ENCODE results near the gene MUS81. TPM values are rescaled to one million over a fixed set of nuclear protein-coding genes. Genes with fewer than 3 reads are reported as not detected.
A peak's percentile ranks its signal among the peaks of the same experiment; 100 is the strongest.

The MUS81 gene
- total and polyA plus RNA-seq, 2 of the 13 experiments (the other 11 are each of a cell fraction or from before 2014, with no cell fraction given): 25.6 to 30.2 TPM

DNA sequence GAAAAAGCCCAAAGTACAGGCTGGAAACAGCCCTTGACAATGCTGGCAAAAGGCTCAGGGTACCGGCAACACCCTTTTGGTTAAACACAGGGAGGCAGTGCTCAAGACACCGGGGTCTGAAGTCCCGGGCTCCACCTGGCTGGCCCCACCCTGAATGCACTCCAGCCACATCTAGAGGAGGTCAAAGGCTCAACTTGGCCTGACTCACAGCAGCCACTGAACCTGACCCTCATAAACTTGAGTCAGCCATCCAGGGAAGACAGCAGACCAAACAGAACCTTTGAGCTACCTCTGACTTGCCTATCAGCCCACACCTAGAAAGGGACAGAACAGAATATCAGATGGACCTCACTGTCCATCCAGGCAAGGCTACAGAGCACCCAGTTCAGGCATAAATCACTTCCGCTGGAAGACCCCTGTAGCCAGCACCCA lies 6.1 kb upstream of the MUS81 start (continued):
- TF ChIP-seq, protein P1, sequence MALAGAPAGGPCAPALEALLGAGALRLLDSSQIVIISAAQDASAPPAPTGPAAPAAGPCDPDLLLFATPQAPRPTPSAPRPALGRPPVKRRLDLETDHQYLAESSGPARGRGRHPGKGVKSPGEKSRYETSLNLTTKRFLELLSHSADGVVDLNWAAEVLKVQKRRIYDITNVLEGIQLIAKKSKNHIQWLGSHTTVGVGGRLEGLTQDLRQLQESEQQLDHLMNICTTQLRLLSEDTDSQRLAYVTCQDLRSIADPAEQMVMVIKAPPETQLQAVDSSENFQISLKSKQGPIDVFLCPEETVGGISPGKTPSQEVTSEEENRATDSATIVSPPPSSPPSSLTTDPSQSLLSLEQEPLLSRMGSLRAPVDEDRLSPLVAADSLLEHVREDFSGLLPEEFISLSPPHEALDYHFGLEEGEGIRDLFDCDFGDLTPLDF (CRISPR knock-in tag; IDR thresholded peaks at IDR 0.05): no peak
- TF ChIP-seq ZMYM3 (CRISPR knock-in tag; IDR thresholded peaks at IDR 0.05) (no peak), RXRB (CRISPR knock-in tag; IDR thresholded peaks at IDR 0.05; ENCODE audit: borderline replicate concordance) (peak; percentile 85), ZNF7 (CRISPR knock-in tag; IDR thresholded peaks at IDR 0.05) (no peak), HOXA7 (CRISPR knock-in tag; IDR thresholded peaks at IDR 0.05) (no peak), NCOA2 (CRISPR knock-in tag; IDR thresholded peaks at IDR 0.05) (no peak), SAP130 (CRISPR knock-in tag; IDR thresholded peaks at IDR 0.05; ENCODE audit: low read depth) (peak; percentile 66), RARA (CRISPR knock-in tag; IDR thresholded peaks at IDR 0.05) (peak; percentile 98), CC2D1A (CRISPR knock-in tag; IDR thresholded peaks at IDR 0.05) (no peak), NFKBIZ (CRISPR knock-in tag; IDR thresholded peaks at IDR 0.05) (no peak), NR2F2 (IDR thresholded peaks at IDR 0.05; ENCODE audit: borderline replicate concordance, low read depth) (peak; percentile 69), JUNB (CRISPR knock-in tag; IDR thresholded peaks at IDR 0.05; ENCODE audit: borderline replicate concordance) (no peak), ZNF251 (CRISPR knock-in tag; IDR thresholded peaks at IDR 0.05) (no peak), NFKB2 (CRISPR knock-in tag; IDR thresholded peaks at IDR 0.05; ENCODE audit: borderline replicate concordance) (no peak), ZFP36L2 (CRISPR knock-in tag; IDR thresholded peaks at IDR 0.05) (no peak), ZNF776 (CRISPR knock-in tag; IDR thresholded peaks at IDR 0.05) (no peak), MAF1 (CRISPR knock-in tag; IDR thresholded peaks at IDR 0.05; ENCODE audit: borderline replicate concordance) (no peak)
- TF ChIP-seq, protein P2, sequence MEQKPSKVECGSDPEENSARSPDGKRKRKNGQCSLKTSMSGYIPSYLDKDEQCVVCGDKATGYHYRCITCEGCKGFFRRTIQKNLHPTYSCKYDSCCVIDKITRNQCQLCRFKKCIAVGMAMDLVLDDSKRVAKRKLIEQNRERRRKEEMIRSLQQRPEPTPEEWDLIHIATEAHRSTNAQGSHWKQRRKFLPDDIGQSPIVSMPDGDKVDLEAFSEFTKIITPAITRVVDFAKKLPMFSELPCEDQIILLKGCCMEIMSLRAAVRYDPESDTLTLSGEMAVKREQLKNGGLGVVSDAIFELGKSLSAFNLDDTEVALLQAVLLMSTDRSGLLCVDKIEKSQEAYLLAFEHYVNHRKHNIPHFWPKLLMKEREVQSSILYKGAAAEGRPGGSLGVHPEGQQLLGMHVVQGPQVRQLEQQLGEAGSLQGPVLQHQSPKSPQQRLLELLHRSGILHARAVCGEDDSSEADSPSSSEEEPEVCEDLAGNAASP (CRISPR knock-in tag; IDR thresholded peaks at IDR 0.05; ENCODE audit: borderline replicate concordance): peak; percentile 60; the same call in 1 of the 2 replicates
- TF ChIP-seq, protein P3, sequence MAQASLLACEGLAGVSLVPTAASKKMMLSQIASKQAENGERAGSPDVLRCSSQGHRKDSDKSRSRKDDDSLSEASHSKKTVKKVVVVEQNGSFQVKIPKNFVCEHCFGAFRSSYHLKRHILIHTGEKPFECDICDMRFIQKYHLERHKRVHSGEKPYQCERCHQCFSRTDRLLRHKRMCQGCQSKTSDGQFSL (CRISPR knock-in tag; IDR thresholded peaks at IDR 0.05): no peak
- TF ChIP-seq, protein P4, sequence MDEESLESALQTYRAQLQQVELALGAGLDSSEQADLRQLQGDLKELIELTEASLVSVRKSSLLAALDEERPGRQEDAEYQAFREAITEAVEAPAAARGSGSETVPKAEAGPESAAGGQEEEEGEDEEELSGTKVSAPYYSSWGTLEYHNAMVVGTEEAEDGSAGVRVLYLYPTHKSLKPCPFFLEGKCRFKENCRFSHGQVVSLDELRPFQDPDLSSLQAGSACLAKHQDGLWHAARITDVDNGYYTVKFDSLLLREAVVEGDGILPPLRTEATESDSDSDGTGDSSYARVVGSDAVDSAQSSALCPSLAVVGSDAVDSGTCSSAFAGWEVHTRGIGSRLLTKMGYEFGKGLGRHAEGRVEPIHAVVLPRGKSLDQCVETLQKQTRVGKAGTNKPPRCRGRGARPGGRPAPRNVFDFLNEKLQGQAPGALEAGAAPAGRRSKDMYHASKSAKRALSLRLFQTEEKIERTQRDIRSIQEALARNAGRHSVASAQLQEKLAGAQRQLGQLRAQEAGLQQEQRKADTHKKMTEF (CRISPR knock-in tag; IDR thresholded peaks at IDR 0.05): no peak
- TF ChIP-seq, protein P5, sequence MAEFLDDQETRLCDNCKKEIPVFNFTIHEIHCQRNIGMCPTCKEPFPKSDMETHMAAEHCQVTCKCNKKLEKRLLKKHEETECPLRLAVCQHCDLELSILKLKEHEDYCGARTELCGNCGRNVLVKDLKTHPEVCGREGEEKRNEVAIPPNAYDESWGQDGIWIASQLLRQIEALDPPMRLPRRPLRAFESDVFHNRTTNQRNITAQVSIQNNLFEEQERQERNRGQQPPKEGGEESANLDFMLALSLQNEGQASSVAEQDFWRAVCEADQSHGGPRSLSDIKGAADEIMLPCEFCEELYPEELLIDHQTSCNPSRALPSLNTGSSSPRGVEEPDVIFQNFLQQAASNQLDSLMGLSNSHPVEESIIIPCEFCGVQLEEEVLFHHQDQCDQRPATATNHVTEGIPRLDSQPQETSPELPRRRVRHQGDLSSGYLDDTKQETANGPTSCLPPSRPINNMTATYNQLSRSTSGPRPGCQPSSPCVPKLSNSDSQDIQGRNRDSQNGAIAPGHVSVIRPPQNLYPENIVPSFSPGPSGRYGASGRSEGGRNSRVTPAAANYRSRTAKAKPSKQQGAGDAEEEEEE (CRISPR knock-in tag; IDR thresholded peaks at IDR 0.05; ENCODE audit: borderline replicate concordance): no peak
- TF ChIP-seq, protein P6, sequence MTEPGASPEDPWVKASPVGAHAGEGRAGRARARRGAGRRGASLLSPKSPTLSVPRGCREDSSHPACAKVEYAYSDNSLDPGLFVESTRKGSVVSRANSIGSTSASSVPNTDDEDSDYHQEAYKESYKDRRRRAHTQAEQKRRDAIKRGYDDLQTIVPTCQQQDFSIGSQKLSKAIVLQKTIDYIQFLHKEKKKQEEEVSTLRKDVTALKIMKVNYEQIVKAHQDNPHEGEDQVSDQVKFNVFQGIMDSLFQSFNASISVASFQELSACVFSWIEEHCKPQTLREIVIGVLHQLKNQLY (CRISPR knock-in tag; IDR thresholded peaks at IDR 0.05): 0 out of 2 replicates have a peak, but pooled peaks have one; percentile 15

All from HepG2 (cell line).